Measurements from ENCODE around the gene PLEKHA7. TPM values are rescaled to one million over a fixed set of nuclear protein-coding genes. Genes with fewer than 3 reads are reported as not detected.

Gene PLEKHA7
- total RNA-seq, 1 experiment from 2014 or later = 1.7 TPM

DNA sequence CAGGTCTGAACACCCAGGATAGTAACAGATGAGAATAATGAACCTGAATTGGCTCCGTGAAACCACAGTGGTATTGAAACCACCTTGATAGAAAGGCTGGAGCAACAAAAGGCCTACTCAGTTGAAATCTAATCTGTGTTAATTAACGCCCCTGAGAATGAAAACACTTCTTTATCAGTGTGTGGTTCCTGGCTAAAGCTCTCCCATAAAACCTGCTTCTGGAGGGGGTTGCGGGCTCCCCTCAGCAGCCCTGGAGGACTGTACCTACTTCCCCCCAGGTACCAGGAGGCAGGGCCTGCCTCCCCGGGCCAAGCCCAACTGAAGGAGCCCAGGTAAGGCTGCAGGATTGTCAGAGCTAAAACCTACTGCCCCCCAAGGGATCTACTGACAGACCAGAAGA, 54.6 kb downstream of the PLEKHA7 start:
- no peaks in the 10 kb centered on the region for H3K36me3 ChIP-seq (ENCODE audit: insufficient read depth, low read length, poor library complexity, severe bottlenecking)
- TF ChIP-seq EZH2 (IDR thresholded peaks at IDR 0.05; ENCODE audit: borderline replicate concordance, low read depth, low read length, poor library complexity, severe bottlenecking) (no peak), CTCF (conservative IDR thresholded peaks at IDR 0.05; ENCODE audit: low read depth, low read length) (no peak)
- intact Hi-C loops (cut with micrococcal nuclease; ENCODE audit: unreplicated experiment) = no loop called here
- H3K27me3 ChIP-seq (replicated peaks; ENCODE audit: insufficient read depth, low read depth, low read length, poor library complexity) = no peaks in the 10 kb centered on the region
- ChIA-PET CTCF (no interaction called here), POLR2A (ENCODE audit: low non-redundant PET) (interaction anchor here (0.6 kb wide), 1 partner anchor 193 kb away, joined by 3 read pairs; no protein-coding TSS in a partner anchor)
- no peak overlapping the region for H3K27ac ChIP-seq (ENCODE audit: low read depth, low read length, poor library complexity, severe bottlenecking)
- no TSS peak for BruUV-seq (replicated peaks)
- no peak overlapping the region for H3K4me3 ChIP-seq (ENCODE audit: low read depth, low read length, poor library complexity, severe bottlenecking)
- H3K4me1 ChIP-seq (ENCODE audit: insufficient read depth, low read length, poor library complexity, severe bottlenecking) = no peaks in the 10 kb centered on the region
- H3K9me3 ChIP-seq (ENCODE audit: low read depth, low read length, poor library complexity, severe bottlenecking) = no peaks in the 10 kb centered on the region
- no peak for DNase-seq (ENCODE audit: low spot score)

DNA sequence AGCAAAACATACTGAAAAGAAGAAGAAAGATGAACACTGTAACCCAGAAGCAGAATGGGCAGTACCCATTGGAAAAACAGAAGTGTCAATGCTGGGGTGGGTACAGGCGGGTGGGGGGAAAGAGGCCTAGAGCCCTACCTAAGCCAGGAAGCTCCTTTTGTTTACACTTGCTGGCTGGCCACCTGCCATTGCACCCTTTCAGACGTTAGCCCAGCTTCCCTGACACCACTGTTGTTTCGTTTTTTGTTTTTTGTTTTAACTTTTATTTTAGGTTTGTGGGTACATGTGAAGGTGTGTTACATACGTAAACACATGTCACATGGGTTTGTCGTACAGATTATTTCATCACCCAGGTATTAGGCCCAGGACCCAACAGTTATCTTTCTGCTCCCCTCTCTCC, 55.4 kb downstream of the PLEKHA7 start:
- Histone ChIP-seq H3K27ac (ENCODE audit: low read depth, low read length, poor library complexity, severe bottlenecking) (no peak overlapping the region), H3K27me3 (replicated peaks; ENCODE audit: insufficient read depth, low read depth, low read length, poor library complexity) (no peaks in the 10 kb centered on the region), H3K36me3 (ENCODE audit: insufficient read depth, low read length, poor library complexity, severe bottlenecking) (no peaks in the 10 kb centered on the region), H3K4me3 (ENCODE audit: low read depth, low read length, poor library complexity, severe bottlenecking) (no peak overlapping the region), H3K9me3 (ENCODE audit: low read depth, low read length, poor library complexity, severe bottlenecking) (no peaks in the 10 kb centered on the region), H3K4me1 (ENCODE audit: insufficient read depth, low read length, poor library complexity, severe bottlenecking) (no peaks in the 10 kb centered on the region)
- DNase-seq (ENCODE audit: low spot score) = no peak
- no peak for TF ChIP-seq CTCF (conservative IDR thresholded peaks at IDR 0.05; ENCODE audit: low read depth, low read length)
- no peak for TF ChIP-seq EZH2 (IDR thresholded peaks at IDR 0.05; ENCODE audit: borderline replicate concordance, low read depth, low read length, poor library complexity, severe bottlenecking)
- ChIA-PET POLR2A (ENCODE audit: low non-redundant PET) (no interaction called here), CTCF (no interaction called here)
- BruUV-seq (replicated peaks) = no TSS peak
- intact Hi-C loops (cut with micrococcal nuclease; ENCODE audit: unreplicated experiment) = no loop called here

DNA sequence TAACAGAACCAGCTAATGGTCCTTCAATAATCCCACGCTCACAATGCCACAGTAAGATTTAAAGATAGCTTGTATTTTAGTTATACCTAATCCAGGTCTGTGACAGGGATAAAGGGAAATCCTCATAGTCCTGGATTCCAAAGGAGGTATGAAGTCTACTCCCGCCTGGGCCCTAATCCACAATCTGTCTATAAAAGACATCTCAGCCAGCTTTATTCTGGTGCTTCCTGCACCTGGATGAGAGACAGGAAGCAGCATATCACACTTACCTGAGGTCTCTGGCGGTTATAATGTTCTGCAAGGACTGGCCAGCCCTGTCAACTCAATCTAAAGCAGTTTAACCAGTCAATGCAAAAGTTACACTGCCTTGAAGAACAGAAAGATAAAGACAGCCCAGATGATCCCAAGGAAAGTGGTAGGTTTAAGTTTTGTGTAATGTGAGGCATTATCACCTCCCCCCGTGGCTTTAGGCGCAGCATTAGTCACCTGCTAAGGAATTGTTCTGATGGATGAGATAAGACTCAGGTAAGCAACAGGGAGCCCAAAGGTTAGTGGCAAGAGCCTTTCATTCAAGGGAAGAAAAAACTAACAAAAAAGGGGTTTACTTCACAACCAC, 57.6 kb downstream of the PLEKHA7 start:
- Histone ChIP-seq H3K27me3 (replicated peaks; ENCODE audit: insufficient read depth, low read depth, low read length, poor library complexity) (no peaks in the 10 kb centered on the region), H3K4me1 (ENCODE audit: insufficient read depth, low read length, poor library complexity, severe bottlenecking) (no peaks in the 10 kb centered on the region), H3K27ac (ENCODE audit: low read depth, low read length, poor library complexity, severe bottlenecking) (no peak overlapping the region), H3K9me3 (ENCODE audit: low read depth, low read length, poor library complexity, severe bottlenecking) (no peaks in the 10 kb centered on the region), H3K36me3 (ENCODE audit: insufficient read depth, low read length, poor library complexity, severe bottlenecking) (no peaks in the 10 kb centered on the region), H3K4me3 (ENCODE audit: low read depth, low read length, poor library complexity, severe bottlenecking) (no peak overlapping the region)
- BruUV-seq (replicated peaks) = no TSS peak
- DNase-seq (ENCODE audit: low spot score) = no peak
- POLR2A ChIA-PET (ENCODE audit: low non-redundant PET) = no interaction called here
- intact Hi-C loops (cut with micrococcal nuclease; ENCODE audit: unreplicated experiment) = no loop called here
- CTCF ChIA-PET = no interaction called here
- TF ChIP-seq CTCF (conservative IDR thresholded peaks at IDR 0.05; ENCODE audit: low read depth, low read length) (no peak), EZH2 (IDR thresholded peaks at IDR 0.05; ENCODE audit: borderline replicate concordance, low read depth, low read length, poor library complexity, severe bottlenecking) (no peak)
